NT2/D1 (cell line): ENCODE data around the gene UBTD2.

Experiments
- SUZ12 ChIP-seq: IDR thresholded peaks from 2 replicates; pipeline ENCODE4 v1.6.1; 2011; ENCODE audit not compliant: insufficient read length, insufficient read depth; ENCODE audit errors: extremely low read depth
- YY1 ChIP-seq: IDR thresholded peaks from 2 replicates; pipeline ENCODE4 v1.6.1; 2011; ENCODE audit not compliant: insufficient read length, insufficient read depth
- ZNF274 ChIP-seq: IDR thresholded peaks from 2 replicates; pipeline ENCODE4 v1.6.1; 2011; ENCODE audit warnings: mild to moderate bottlenecking, low read depth, low read length

DNA sequence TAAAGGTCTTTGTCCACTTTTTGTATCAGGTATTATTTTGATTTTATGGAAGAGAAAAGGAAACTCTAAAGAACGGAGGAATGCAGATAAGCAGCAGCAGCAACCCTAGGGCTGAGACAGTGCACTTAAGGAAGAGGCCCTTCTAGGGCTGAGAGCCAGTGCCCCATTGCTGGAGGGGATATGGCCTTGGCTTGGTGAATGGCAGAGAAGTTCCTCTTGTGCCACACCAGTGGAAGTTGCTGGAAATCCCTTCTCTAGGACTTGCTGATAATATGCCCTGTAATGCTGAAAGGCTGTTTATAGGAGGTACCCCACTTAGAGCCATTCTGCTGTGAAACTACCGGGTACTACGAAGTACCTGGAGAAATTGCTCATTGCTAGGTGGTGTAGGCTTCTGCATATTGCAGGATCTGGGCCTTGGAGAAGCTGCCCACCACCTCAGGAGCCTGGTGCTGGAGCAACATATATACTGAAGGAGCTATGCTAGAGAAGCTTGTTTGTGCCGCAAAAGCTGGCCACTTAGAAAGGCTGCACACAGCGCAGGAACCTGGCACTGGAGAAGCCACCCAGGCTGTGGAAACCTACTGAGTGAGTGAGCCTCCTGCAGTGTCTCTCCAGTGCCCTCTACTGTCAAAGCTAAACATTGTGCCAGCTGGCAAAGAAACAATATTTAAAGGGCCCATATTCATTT is 9.6 kb upstream of the UBTD2 start:
- TF ChIP-seq ZNF274 (no peak), YY1 (no peak), SUZ12 (no peak)
